ENCODE results near the gene MYO1D.

GRCh38 chr17:32836527-32836926 is 40.4 kb downstream of the MYO1D start:
- TF ChIP-seq CTCF (IDR thresholded peaks at IDR 0.05): no peak
- no peak for TF ChIP-seq POLR2A (IDR thresholded peaks at IDR 0.05)
